ENCODE measurements around the gene PORCN.

PORCN gene

DNA sequence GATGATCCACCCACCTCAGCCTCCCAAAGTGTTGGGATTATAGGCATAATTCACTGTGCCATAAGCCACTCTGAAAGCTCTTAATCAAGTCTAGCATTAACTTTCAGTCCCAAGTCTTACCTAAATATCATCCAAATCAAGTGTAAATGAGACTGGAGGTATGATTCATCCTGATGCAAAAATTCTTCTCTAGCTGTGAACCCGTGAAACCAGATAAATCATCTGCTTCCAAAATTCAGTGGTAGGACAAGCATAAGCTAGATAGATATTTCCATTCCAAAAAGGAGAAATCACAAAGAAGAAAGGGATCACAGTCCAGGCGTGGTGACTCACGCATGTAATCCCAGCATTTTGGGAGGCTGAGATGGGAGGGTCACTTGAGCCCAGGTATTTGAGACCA lies 21.9 kb downstream of the PORCN start:
- Histone ChIP-seq H3K27me3 (replicated peaks) (no peaks in the 10 kb centered on the region), H3K27ac (no peak overlapping the region), H3K4me3 (ENCODE audit: low read depth, low read length) (no peak overlapping the region), H3K36me3 (replicated peaks) (peaks cover 2% of the 10 kb centered on the region)
- in situ Hi-C loops (cut with HindIII; ENCODE audit: low pct_ligation_motif_present, low sequenced_read_pairs) = no loop called here
- no peak for DNase-seq
- TF ChIP-seq, protein P1, sequence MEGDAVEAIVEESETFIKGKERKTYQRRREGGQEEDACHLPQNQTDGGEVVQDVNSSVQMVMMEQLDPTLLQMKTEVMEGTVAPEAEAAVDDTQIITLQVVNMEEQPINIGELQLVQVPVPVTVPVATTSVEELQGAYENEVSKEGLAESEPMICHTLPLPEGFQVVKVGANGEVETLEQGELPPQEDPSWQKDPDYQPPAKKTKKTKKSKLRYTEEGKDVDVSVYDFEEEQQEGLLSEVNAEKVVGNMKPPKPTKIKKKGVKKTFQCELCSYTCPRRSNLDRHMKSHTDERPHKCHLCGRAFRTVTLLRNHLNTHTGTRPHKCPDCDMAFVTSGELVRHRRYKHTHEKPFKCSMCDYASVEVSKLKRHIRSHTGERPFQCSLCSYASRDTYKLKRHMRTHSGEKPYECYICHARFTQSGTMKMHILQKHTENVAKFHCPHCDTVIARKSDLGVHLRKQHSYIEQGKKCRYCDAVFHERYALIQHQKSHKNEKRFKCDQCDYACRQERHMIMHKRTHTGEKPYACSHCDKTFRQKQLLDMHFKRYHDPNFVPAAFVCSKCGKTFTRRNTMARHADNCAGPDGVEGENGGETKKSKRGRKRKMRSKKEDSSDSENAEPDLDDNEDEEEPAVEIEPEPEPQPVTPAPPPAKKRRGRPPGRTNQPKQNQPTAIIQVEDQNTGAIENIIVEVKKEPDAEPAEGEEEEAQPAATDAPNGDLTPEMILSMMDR (IDR thresholded peaks at IDR 0.05; ENCODE audit: low read depth, low read length, missing control alignments) = no peak

- TF ChIP-seq, protein P1 (IDR thresholded peaks at IDR 0.05; ENCODE audit: low read depth, low read length, missing control alignments) = no peak
- Histone ChIP-seq H3K27ac (peak overlapping the region; percentile 79), H3K4me3 (ENCODE audit: low read depth, low read length) (no peak overlapping the region), H3K27me3 (replicated peaks) (no peaks in the 10 kb centered on the region), H3K36me3 (replicated peaks) (peaks cover 2% of the 10 kb centered on the region)
- peak; percentile 56 for DNase-seq
- in situ Hi-C loops (cut with HindIII; ENCODE audit: low pct_ligation_motif_present, low sequenced_read_pairs) = no loop called here
These were observed 22.7 kb downstream of the PORCN start for GRCh38 chrX:48531358-48531959.

GRCh38 chrX:48532161-48532560 lies 23.4 kb downstream of the PORCN start:
- H3K36me3 ChIP-seq (replicated peaks) = peaks cover 2% of the 10 kb centered on the region
- no peaks in the 10 kb centered on the region for H3K27me3 ChIP-seq (replicated peaks)
- peak overlapping the region; percentile 79 for H3K27ac ChIP-seq
- in situ Hi-C loops (cut with HindIII; ENCODE audit: low pct_ligation_motif_present, low sequenced_read_pairs) = no loop called here
- no peak for DNase-seq
- no peak overlapping the region for H3K4me3 ChIP-seq (ENCODE audit: low read depth, low read length)
- TF ChIP-seq, protein P1 (IDR thresholded peaks at IDR 0.05; ENCODE audit: low read depth, low read length, missing control alignments) = no peak

DNA sequence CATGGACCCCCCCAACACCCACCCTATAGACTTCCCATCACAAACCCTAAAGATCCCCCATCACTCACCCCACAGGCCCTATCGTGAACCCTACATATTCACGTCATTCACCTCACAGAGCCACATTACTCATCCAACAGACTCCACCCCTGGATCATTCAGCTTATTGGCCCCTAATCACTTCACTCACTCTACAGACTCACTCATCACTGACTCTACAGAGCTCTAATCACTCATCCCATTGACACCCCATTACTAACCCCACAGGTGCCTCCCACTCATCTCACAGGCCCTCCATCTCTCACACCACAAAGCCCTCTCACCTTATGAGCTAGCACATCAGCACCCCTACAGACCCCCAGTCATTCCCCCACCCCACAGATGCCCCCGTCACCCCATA lies 24.4 kb downstream of the PORCN start:
- in situ Hi-C loops (cut with HindIII; ENCODE audit: low pct_ligation_motif_present, low sequenced_read_pairs) = no loop called here
- H3K27ac ChIP-seq = no peak overlapping the region
- no peaks in the 10 kb centered on the region for H3K27me3 ChIP-seq (replicated peaks)
- DNase-seq = no peak
- TF ChIP-seq, protein P1 (IDR thresholded peaks at IDR 0.05; ENCODE audit: low read depth, low read length, missing control alignments) = no peak
- peaks cover 2% of the 10 kb centered on the region for H3K36me3 ChIP-seq (replicated peaks)
- no peak overlapping the region for H3K4me3 ChIP-seq (ENCODE audit: low read depth, low read length)

DNA sequence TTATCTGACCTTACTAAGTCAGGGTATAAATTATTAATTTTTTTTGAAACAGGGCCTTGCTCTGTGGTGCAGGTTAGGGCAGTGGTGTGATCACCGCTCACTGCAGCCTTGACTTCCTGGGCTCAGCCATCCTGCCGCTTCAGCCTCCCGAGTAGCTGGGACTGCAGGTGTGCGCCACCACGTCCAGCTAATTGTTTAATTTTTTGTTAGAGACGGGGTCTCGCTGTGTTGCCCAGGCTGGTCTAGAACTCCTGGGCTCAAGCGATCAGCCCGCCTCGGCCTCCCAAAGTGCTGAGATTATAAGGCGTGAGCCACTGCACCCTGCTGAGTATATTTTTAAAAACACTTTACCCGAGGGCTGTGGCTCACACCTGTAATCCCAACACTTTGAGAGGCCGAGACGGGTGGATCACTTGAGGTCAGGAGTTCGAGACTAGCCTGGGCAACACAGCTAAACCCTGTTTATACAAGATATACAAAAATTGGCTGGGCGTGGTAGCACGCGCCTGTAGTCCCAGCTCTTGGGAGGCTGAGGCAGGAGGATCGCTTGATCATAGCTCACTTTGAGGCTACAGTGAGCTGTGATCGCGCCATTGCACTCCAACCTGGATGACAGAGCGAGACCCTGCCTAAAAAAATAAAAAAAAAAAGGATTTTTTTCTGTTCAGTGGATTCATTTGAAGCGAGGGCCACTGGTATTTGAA lies 30.0 kb downstream of the PORCN start:
- peak overlapping the region; percentile 26 for H3K27ac ChIP-seq
- no peak for DNase-seq
- H3K36me3 ChIP-seq (replicated peaks) = no peaks in the 10 kb centered on the region
- no peaks in the 10 kb centered on the region for H3K27me3 ChIP-seq (replicated peaks)
- in situ Hi-C loops (cut with HindIII; ENCODE audit: low pct_ligation_motif_present, low sequenced_read_pairs) = no loop called here
- H3K4me3 ChIP-seq (ENCODE audit: low read depth, low read length) = peak overlapping the region; percentile 15
- TF ChIP-seq, protein P1 (IDR thresholded peaks at IDR 0.05; ENCODE audit: low read depth, low read length, missing control alignments) = no peak

Measured in brain microvascular endothelial cell (primary cell).